CD4-positive, alpha-beta memory T cell (primary cell): ENCODE measurements around the gene TEPSIN. TPM values are rescaled to one million over a fixed set of nuclear protein-coding genes. Genes with fewer than 3 reads are reported as not detected.

ENCODE experiments used
- CTCF ChIA-PET: fragments of 350-600 bp; sonication (Branson Sonifier 250); formaldehyde crosslinking; loops from one replicate; lab custom pipeline; 2021; ENCODE audit warnings: inconsistent platforms; ENCODE audit not compliant: partially characterized antibody; lab: Charles Lee
- POLR2A ChIA-PET: fragments of 350-600 bp; sonication (Branson Sonifier 250); formaldehyde crosslinking; loops from one replicate; lab custom pipeline; 2021; ENCODE audit not compliant: partially characterized antibody; lab: Charles Lee
- DNase-seq, 5 donors: peaks; one replicate each; pipeline versions ENCODE4 v3.0.0 to v3.0.0-alpha.2; 2020 to 2022; ENCODE audit warnings: mixed read lengths in 1 of 5
- H3K27ac ChIP-seq: one replicate; pipeline ENCODE4 v1.7.0; 2013; ENCODE audit warnings: low read depth, low read length
- H3K27me3 ChIP-seq: 2 replicates; pipeline ENCODE4 v1.7.0; 2013; ENCODE audit warnings: mild to moderate bottlenecking, low read length, moderate library complexity; ENCODE audit not compliant: insufficient read depth
- H3K36me3 ChIP-seq: 2 replicates; pipeline ENCODE4 v1.7.0; 2013; ENCODE audit warnings: mild to moderate bottlenecking, low read length, moderate library complexity; ENCODE audit not compliant: insufficient read depth
- H3K4me1 ChIP-seq: 2 replicates; pipeline ENCODE4 v1.7.0; 2013; ENCODE audit warnings: mild to moderate bottlenecking, low read length, moderate library complexity; ENCODE audit not compliant: insufficient read depth
- H3K4me3 ChIP-seq, 2 donors: one replicate each; pipeline ENCODE4 v1.7.0; 2013; ENCODE audit warnings: low read length in 2 of 2, mild to moderate bottlenecking in 1 of 2
- H3K9me3 ChIP-seq, 2 donors: one replicate each; pipeline ENCODE4 v1.7.0; 2013; ENCODE audit warnings: low read length in 2 of 2, control low read depth in 1 of 2; ENCODE audit not compliant: control insufficient read depth in 1 of 2
- H3K27ac Mint-ChIP-seq, 7 donors: one replicate each; pipeline ENCODE4 v1.8.0; 2020 to 2021; ENCODE audit warnings: mixed read lengths in 7 of 7, mild to moderate bottlenecking in 6 of 7, inconsistent platforms in 3 of 7, moderate library complexity in 3 of 7
- H3K27me3 Mint-ChIP-seq, 2 donors: one replicate each; pipeline ENCODE4 v1.8.0; 2020 to 2021; ENCODE audit warnings: mixed read lengths in 2 of 2
- H3K36me3 Mint-ChIP-seq, 2 donors: one replicate each; pipeline ENCODE4 v1.8.0; 2020 to 2021; ENCODE audit warnings: mixed read lengths in 2 of 2, inconsistent platforms in 1 of 2, mild to moderate bottlenecking in 1 of 2
- H3K4me1 Mint-ChIP-seq, 4 donors: one replicate each; pipeline ENCODE4 v1.8.0; 2020 to 2021; ENCODE audit warnings: mixed read lengths in 4 of 4, mild to moderate bottlenecking in 1 of 4
- H3K4me3 Mint-ChIP-seq, 8 donors: one replicate each; pipeline ENCODE4 v1.8.0; 2020 to 2021; ENCODE audit warnings: mixed read lengths in 8 of 8, mild to moderate bottlenecking in 7 of 8, moderate library complexity in 6 of 8, inconsistent platforms in 3 of 8
- H3K9me3 Mint-ChIP-seq, 8 donors: one replicate each; pipeline ENCODE4 v1.8.0; 2020 to 2021; ENCODE audit warnings: mixed read lengths in 8 of 8, mild to moderate bottlenecking in 5 of 8, inconsistent platforms in 3 of 8, moderate library complexity in 1 of 8
- intact Hi-C: fragments of 100-400 bp; cut with micrococcal nuclease; formaldehyde crosslinking; loops from one replicate; pipeline ENCODE4 v1.15.1; 2023
- polyA plus RNA-seq, 2 donors: library from polyadenylated mRNA; unstranded; fragments of 300-500 nt; fragmentation: Illumina TruSeq; gene quantifications; one replicate each; pipeline ENCODE4 v1.2.3, GENCODE V29; 2021
- total RNA-seq, 2 experiments: library from RNA; stranded (reverse); gene quantifications; one replicate each; pipeline ENCODE4 v1.2.3, GENCODE V29; 2021

Gene TEPSIN, protein sequence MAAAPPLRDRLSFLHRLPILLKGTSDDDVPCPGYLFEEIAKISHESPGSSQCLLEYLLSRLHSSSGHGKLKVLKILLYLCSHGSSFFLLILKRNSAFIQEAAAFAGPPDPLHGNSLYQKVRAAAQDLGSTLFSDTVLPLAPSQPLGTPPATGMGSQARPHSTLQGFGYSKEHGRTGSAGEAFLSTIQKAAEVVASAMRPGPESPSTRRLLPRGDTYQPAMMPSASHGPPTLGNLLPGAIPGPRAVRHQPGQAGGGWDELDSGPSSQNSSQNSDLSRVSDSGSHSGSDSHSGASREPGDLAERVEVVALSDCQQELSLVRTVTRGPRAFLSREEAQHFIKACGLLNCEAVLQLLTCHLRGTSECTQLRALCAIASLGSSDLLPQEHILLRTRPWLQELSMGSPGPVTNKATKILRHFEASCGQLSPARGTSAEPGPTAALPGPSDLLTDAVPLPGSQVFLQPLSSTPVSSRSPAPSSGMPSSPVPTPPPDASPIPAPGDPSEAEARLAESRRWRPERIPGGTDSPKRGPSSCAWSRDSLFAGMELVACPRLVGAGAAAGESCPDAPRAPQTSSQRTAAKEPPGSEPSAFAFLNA
- total RNA-seq (100 to 1,000 TPM; 111 to 126 TPM), polyA plus RNA-seq (1 to 10 TPM; 2.0 to 5.3 TPM)

GRCh38 chr17:81238815-81239713 lies at the start of gene TEPSIN, which contains the start of gene NDUFAF8:
Gene TEPSIN, minus strand, starts transcription at chr17:81239055. Its CDS starts 22 bp downstream, at chr17:81239033.
Gene NDUFAF8, plus strand, starts transcription at chr17:81239318. Its CDS starts 46 bp downstream, at chr17:81239364.
- Mint-ChIP-seq H3K4me1 (peaks cover 13 to 42% (median 34%) of the 10 kb centered on the region in 4 donors), H3K9me3 (no peaks in the 10 kb centered on the region), H3K27ac (peak within 1 kb of the TSS; percentile 86 to 95 (median 92)), H3K4me3 (peak within 1 kb of the TSS; percentile 91 to 96 (median 94)), H3K36me3 (peaks cover 0 to 12% of the 10 kb centered on the region in 2 donors), H3K27me3 (no peaks in the 10 kb centered on the region)
- intact Hi-C loops = loop anchor here (1.0 to 5.0 kb wide), 3 partner anchors 16 to 273 kb away; partner anchors contain the start of genes ACTG1 and SLC38A10
- H3K4me3 ChIP-seq = peak within 1 kb of the TSS; percentile 76 to 89
- ChIA-PET CTCF (interaction anchor here (1.0 to 2.1 kb wide), 4 partner anchors 14 to 96 kb away, joined by 3 to 7 read pairs (median 6); partner anchors contain the start of gene CEP131), POLR2A (interaction anchor here (0.6 to 2.7 kb wide), 21 partner anchors 9 to 1138 kb away, joined by 3 to 48 read pairs (median 4); partner anchors contain the start of genes BAIAP2, CEP131, FAAP100 and GAA)
- peak; percentile 95 to 99 (median 98) for DNase-seq
- no peaks in the 10 kb centered on the region for H3K9me3 ChIP-seq
- H3K27ac ChIP-seq = peak within 1 kb of the TSS; percentile 80
- no peaks in the 10 kb centered on the region for H3K36me3 ChIP-seq
- H3K4me1 ChIP-seq = peaks cover 37% of the 10 kb centered on the region
- H3K27me3 ChIP-seq = no peaks in the 10 kb centered on the region

GRCh38 chr17:81287741-81288430 lies 49.0 kb upstream of the TEPSIN start:
- H3K4me3 Mint-ChIP-seq = peak overlapping the region in 7 of 8 donors; percentile 21 to 72 (median 66)
- peaks cover 68% of the 10 kb centered on the region for H3K4me1 ChIP-seq
- peaks cover 7 to 38% of the 10 kb centered on the region in 2 donors for H3K36me3 Mint-ChIP-seq
- H3K27ac Mint-ChIP-seq = peak overlapping the region; percentile 65 to 91 (median 83)
- no peaks in the 10 kb centered on the region for H3K9me3 ChIP-seq
- no peak for DNase-seq
- CTCF ChIA-PET = no interaction called here
- H3K27ac ChIP-seq = peak overlapping the region; percentile 22
- H3K4me1 Mint-ChIP-seq = peaks cover 24 to 77% (median 50%) of the 10 kb centered on the region in 4 donors
- POLR2A ChIA-PET = no interaction called here
- peaks cover 13% of the 10 kb centered on the region for H3K36me3 ChIP-seq
- H3K27me3 ChIP-seq = no peaks in the 10 kb centered on the region
- intact Hi-C loops = no loop called here
- H3K4me3 ChIP-seq = no peak overlapping the region
- H3K27me3 Mint-ChIP-seq = no peaks in the 10 kb centered on the region
- H3K9me3 Mint-ChIP-seq = no peaks in the 10 kb centered on the region

DNA sequence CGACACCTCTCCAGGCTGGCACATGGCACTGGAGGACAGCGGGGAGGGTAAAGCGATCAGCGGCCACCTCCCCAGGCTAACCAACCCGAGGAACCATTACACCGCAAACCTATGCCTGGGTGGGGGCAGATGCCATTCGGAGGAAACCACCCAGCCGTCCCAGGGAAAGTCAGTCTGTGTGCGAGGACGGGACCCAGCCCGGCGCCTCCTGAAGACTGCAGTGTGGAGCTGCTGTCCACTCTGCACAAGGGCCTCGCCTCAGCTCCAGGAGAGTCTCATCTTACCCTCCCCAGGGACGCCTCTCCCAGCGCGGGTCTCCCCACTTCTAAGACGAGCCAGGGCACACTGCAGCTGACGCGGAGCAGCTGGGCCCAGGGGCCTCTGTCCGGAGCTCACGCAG lies 48.3 kb upstream of the TEPSIN start:
- peaks cover 24 to 69% (median 49%) of the 10 kb centered on the region in 4 donors for H3K4me1 Mint-ChIP-seq
- H3K27me3 ChIP-seq = no peaks in the 10 kb centered on the region
- POLR2A ChIA-PET = no interaction called here
- no peaks in the 10 kb centered on the region for H3K27me3 Mint-ChIP-seq
- H3K27ac ChIP-seq = peak overlapping the region; percentile 59
- intact Hi-C loops = no loop called here
- peaks cover 7 to 38% of the 10 kb centered on the region in 2 donors for H3K36me3 Mint-ChIP-seq
- peak overlapping the region; percentile 13 to 72 (median 62) for H3K4me3 Mint-ChIP-seq
- peak overlapping the region in 6 of 7 donors; percentile 65 to 91 (median 80) for H3K27ac Mint-ChIP-seq
- no peaks in the 10 kb centered on the region for H3K9me3 ChIP-seq
- DNase-seq = no peak
- CTCF ChIA-PET = interaction anchor here (0.6 to 2.7 kb wide), 2 partner anchors 9 to 10 kb away, joined by 3 to 15 read pairs; partner anchors contain the start of gene SLC38A10
- peaks cover 13% of the 10 kb centered on the region for H3K36me3 ChIP-seq
- no peak overlapping the region for H3K4me3 ChIP-seq
- no peaks in the 10 kb centered on the region for H3K9me3 Mint-ChIP-seq
- H3K4me1 ChIP-seq = peaks cover 63% of the 10 kb centered on the region

DNA sequence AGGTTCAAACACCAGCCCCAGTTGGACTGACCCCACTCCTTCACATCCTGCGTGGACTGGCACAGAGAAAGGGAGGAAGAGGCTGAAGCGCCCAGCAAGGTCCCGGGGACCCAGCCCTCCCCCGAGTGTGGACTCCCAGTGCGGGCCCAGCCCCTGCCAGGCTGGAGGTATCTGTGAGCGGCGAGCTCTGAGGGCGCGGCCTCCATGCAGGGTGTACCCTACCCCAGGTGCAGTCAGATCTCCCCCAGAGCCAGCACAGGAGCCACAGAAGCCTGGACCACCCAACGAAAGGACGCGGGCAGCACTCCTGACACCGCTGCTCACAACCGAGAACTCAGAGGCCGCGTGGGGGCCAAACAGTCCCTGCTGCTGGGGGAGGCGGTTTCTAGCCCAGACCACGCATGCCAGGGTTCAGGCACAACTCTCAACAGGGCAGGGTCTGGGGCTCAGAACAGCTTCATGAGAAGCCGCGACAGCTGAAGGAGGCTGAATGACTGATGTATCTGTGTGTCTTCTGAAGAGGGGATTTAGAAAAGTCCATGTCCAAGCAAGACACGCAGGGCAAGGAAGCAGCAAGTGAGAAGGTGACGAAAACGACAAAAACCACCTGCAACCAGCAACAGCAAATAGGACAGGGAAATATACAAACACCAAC lies 47.8 kb upstream of the TEPSIN start:
- Mint-ChIP-seq H3K27ac (peak overlapping the region; percentile 65 to 91 (median 83)), H3K9me3 (no peaks in the 10 kb centered on the region), H3K36me3 (peaks cover 7 to 36% of the 10 kb centered on the region in 2 donors), H3K27me3 (no peaks in the 10 kb centered on the region), H3K4me1 (peaks cover 22 to 64% (median 46%) of the 10 kb centered on the region in 4 donors), H3K4me3 (peak overlapping the region in 7 of 8 donors; percentile 25 to 92 (median 87))
- ChIA-PET POLR2A (interaction anchor here (2.5 kb wide), 1 partner anchor 9 kb away, joined by 24 read pairs; the partner anchor contains the start of gene SLC38A10), CTCF (interaction anchor here (0.6 to 2.7 kb wide), 2 partner anchors 9 kb away, joined by 3 to 15 read pairs; partner anchors contain the start of gene SLC38A10)
- Histone ChIP-seq H3K4me3 (no peak overlapping the region), H3K9me3 (no peaks in the 10 kb centered on the region), H3K36me3 (peaks cover 13% of the 10 kb centered on the region), H3K4me1 (peaks cover 60% of the 10 kb centered on the region), H3K27ac (peak overlapping the region; percentile 59), H3K27me3 (no peaks in the 10 kb centered on the region)
- intact Hi-C loops = no loop called here
- DNase-seq = no peak

DNA sequence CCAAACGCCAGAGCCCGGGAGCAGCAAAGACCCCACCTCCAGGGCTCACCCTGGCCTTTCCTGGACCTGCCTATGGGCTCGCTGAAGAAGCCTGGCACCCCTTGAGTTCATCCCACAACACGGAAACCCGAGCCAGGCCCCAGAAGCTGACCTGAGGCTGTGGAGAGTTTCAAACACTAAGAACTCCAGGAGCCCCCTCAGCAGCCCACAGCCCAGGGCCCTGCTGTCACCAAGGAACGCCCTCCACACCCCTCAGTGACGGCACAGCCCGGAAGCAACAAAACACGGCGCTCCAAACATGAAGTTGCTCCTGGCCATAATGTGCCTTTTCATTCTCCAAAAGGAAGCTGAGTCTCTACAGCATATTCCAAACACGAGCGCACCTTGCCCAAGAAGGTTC lies 47.0 kb upstream of the TEPSIN start:
- no peaks in the 10 kb centered on the region for H3K27me3 ChIP-seq
- H3K9me3 ChIP-seq = no peaks in the 10 kb centered on the region
- Mint-ChIP-seq H3K9me3 (no peaks in the 10 kb centered on the region), H3K27ac (peak overlapping the region; percentile 75 to 92 (median 89)), H3K4me1 (peaks cover 19 to 58% (median 41%) of the 10 kb centered on the region in 4 donors), H3K36me3 (peaks cover 7 to 31% of the 10 kb centered on the region in 2 donors), H3K4me3 (peak overlapping the region; percentile 85 to 92 (median 88)), H3K27me3 (no peaks in the 10 kb centered on the region)
- intact Hi-C loops = no loop called here
- H3K4me1 ChIP-seq = peaks cover 53% of the 10 kb centered on the region
- CTCF ChIA-PET = interaction anchor here (1.0 to 2.7 kb wide), 2 partner anchors 10 to 199 kb away, joined by 3 to 15 read pairs; partner anchors contain the start of gene SLC38A10
- POLR2A ChIA-PET = interaction anchor here (2.5 kb wide), 1 partner anchor 10 kb away, joined by 24 read pairs; the partner anchor contains the start of gene SLC38A10
- peak overlapping the region; percentile 62 to 79 for H3K4me3 ChIP-seq
- peaks cover 13% of the 10 kb centered on the region for H3K36me3 ChIP-seq
- DNase-seq = no peak
- H3K27ac ChIP-seq = peak overlapping the region; percentile 59
